DMS53 treated with DMSO at 0.1 percent for 48 hours (cell line): ENCODE results near the gene TMEM53.

Experiments used
- DNase-seq: peaks from one replicate; lab custom pipeline; 2025; ENCODE audit not compliant: unreplicated experiment; lab: John Stamatoyannopoulos, UW

The TMEM53 gene

DNA sequence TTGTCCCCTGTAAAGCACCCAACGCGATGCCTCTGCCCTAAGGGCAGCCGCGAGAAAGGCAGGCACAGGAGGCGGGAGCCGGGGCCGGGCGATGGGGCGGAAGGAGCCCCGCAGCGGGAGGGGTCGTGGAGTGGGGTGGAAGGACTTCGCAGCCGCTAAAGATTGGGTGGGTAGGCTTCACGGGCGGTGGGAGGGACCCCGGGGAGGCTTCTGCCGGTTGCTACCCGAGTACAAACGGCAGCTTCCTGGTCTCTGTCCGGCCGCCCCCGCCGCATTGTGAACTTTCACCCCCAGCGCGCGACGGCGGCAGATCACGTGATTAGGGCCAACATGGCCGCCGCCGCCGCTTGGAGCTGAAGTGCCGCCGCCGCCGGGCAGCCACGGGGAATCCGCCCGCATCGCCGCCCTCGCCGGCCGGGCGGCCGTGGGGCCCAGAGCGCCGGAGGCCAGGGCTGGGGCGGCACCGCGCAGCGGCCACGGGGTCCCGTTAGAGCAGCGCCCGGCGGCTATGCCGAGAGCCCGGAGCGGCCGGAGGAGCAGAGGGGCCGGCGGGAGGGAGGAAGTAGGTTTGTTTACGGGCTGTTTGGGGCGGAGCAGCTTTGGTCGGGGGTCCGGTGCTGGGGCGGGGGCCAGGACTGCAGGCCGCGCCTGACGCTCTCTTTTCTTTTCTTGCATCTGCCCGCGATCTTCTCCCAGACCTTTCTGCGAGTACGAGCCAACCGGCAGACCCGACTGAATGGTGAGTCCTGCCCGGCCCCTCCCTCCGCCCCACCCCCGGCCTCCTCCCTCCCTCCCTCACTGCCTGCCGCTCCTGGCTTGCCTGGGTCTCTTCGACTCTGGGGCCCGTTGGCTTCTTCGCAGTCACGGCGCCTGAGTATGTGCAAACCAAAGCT, 42.4 kb downstream of the TMEM53 start:
- DNase-seq: peak; percentile 63

DNA sequence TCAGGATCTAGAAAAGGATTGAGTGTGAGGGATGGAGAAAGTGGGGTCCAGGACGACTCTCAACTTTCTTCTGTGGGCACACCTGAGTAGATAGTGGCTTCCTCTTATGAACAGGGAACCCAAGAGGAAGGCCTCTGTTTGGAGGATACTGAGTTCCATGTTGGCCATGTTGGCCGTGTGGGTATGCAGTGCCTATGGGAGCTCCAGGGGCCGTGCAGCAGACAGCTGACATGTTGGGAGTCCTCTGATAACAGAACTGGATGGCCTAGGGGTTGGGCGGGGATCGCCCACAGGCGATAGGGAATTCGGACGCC, 43.0 kb downstream of the TMEM53 start:
- no peak for DNase-seq

DNA sequence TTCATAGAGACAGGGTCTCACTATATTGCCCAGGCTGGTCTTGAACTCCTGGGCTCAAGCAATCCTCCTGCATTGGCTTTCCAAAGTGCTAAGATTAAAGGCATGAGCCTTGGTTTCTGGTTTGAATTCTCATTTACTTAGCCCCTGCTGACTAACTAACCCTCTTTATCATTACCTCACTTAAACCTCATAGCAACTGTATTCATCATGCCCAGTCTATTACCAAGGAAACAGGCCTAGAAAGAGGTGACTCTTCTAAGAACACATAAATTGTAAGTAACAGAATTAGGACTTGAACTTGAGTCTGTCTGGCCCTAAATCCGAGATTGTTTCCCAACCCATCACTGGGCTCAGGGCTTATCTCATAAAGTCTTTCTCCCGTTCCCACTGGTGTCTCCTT, 44.2 kb downstream of the TMEM53 start:
- no peak for DNase-seq

DNA sequence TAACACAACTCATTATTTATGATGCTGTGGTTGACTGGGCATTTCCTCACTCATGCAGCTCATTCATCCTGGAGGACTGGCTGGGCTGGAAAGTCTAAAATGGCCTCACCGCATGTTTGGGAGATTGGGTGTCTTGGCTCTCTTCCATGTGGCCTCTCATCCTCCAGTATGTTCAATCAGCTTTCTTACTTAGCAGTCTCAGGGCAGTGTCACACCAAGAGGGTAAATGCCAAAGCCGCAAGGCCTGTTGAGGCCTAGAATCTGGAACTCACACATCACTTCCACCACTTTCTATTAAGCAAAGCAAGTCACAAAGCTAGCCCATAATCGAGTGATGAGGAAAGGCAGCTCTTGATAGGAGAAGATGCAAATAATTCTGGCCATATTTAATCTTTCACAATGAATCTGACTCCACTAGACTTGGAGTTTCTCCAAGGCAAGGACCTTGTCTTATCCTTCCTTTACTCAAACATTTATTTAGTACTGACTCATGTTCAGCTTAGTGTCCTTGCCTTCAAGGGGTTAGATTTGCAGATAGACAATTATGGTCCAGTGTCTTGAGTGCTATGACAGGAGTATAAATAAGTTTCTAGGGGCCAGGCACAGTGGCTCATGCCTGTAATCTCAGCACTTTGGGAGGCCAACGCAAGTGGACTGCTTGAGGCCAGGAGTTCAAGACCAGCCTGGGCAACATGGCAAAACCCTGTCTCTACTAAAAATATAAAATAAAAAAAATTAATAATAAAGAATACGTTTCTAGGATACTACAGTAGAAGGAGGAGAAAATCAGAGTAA, 45.1 kb downstream of the TMEM53 start:
- no peak for DNase-seq

DNA sequence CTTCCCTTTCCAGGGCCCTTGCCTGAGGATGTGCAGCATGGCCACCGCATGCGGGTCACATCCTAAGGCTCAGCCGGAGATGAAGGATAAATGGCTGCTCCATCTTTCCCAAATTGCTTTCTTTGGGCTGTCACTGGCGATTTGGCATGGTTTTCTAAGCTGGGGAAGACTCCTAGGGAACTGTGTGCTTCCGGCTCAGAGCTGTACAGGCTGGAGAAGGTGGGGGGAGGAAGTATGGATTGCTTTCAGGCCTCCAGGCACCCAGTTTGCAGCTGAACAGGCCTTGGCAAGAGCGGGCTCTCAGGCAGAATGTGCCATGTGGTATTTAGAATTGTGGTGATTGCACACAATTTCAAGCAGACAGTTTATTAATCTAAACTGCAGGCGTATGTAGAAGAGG, 48.9 kb downstream of the TMEM53 start:
- no peak for DNase-seq

DNA sequence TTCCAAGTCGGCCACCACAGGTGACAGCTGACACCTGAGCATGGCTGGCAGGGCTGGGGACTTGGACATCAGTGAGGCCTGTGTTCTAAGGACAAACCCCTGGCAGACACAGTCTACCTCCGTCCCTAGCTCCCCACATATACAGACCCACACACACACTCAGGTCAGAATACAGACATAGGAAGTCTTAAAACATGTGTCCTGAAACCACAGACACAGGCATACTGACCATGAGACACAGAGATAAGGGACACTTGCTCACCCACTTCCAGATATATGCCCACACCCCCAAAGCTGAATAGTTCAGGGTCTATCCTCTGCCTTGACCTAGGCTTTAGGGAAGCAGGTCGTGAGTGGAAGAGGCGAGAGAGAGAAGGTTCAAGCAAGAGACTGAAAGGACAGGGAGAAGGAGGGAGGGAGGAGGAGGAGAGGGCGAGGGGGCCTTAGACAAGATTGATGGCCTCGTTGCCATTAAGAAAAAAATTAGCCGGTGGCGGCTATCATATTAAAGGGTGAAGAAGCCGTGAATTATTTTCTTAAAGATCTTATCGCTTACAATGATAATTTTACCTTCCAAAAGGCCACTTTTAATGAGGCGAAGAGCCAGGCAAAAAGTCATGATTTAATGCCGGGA, 49.9 kb downstream of the TMEM53 start:
- DNase-seq: no peak

DNA sequence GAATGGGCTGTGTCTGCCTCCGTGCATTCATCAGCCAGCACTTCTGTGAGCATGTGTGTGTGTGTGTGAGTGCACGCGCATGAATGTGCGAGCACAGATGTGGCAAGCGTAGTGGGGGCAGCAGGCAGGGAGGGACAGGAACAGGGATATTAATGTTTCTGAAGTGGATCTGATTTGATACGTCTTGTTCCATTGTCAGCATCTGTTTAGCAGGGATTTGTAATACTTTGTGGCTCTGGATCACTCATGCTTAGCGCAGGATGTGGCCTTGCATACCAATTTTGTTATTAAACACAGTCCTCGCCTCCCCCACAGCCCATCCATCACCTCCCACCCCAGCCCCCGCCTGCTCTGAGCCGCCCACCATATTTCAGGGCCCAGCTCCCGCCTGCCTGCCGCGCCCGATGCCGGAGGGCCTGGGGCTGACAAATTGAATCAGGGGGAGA, 52.4 kb downstream of the TMEM53 start:
- no peak for DNase-seq

DNA sequence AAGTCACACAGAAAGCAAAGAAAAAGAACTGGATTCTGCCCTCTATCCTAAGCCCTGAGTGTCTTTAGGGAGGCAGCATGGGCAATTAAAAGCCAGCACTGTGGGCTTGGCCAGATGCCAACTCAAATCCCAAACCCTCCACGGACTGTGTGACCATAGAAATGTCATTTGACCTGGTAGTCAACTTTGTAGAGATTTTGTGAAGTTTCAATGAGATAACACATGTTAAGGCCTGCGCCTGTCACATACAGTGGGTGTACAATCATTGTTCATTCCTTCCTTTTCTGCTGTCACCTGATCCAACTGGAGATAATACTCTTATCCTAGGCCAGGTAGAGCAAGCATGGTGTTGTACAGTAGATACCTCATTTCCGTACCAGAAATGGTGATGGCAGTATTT, 54.2 kb downstream of the TMEM53 start:
- no peak for DNase-seq

DNA sequence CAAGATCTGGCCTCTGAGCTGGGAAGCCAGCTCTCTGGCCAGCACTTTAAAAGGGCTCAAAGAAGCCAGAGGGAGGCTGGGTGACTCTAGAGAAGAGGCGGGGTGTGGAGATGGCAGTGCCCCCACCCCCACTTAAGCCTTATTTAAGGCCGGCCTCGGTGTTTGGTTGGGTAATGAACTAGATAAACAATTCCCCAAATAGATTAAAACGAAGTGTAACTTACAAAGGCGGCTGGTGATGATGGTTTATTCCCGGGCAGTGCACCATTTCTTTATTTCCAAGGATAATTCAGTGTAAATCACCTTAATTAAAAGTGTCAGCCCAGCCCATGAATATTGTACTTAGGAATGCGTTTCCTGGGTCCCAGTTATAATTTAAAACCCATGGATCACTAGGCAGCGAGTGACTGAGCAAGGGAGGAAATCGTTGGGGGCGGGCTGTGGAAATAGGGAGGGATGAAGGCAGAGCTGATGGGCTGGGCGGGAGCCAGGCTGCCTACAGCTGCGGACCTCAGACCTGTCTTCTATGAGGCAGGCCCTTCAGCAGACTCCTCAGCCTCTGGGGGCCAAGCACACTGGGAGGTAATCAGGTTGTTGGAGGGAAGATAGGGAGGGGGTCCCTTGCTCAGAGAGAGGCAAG, 54.9 kb downstream of the TMEM53 start:
- no peak for DNase-seq

DNA sequence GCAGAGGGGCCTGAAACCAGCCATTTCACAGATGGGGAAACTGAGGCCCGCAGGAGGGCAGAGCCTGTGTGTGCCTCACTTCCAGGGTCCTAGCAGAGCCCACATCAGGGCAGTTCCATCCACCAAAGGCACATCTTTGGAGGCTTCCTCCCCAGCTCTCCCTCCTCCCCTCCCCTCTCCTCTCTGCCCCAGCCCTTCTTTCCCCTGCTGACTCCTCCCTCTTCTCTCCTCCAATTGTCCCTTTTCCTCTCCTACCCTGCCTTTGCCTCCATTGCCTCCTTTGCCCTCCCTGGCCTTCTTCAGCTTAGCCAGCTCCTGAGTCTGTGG, 56.6 kb downstream of the TMEM53 start:
- DNase-seq: no peak

DNA sequence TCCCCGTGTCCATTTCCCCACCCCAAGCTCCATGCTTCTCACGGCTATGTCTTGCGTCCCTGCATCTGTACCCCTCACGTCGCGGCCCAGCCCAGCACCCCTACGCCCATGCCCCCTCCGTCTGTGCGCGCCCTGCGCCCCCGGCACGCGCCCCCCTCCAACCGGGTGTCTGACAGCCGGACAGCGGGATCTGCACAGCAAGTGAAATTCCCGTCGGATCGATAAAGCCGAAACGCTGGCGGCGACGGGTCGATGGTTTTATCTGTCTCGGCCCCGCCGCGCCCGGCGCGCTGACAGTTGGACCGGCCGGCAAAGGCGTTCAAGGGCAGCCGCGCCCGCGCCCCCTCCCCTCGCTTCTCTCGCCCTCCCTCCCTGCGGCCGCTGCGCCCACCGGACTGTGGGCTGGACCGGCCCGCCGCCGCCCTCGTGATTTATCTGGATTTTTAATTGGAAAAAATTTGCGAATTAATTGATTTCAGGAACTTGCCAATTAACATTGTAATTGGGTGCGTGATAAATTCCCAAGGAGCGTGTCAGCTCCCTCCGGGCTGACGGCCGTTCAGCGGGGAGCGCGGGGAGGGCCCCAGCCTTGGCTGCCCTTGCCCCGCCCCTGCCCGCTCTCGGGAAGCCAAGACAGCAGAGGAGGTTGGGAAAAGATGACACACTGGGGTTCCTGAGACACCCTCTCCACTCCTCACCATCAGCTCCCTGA, 57.1 kb downstream of the TMEM53 start:
- DNase-seq: no peak

DNA sequence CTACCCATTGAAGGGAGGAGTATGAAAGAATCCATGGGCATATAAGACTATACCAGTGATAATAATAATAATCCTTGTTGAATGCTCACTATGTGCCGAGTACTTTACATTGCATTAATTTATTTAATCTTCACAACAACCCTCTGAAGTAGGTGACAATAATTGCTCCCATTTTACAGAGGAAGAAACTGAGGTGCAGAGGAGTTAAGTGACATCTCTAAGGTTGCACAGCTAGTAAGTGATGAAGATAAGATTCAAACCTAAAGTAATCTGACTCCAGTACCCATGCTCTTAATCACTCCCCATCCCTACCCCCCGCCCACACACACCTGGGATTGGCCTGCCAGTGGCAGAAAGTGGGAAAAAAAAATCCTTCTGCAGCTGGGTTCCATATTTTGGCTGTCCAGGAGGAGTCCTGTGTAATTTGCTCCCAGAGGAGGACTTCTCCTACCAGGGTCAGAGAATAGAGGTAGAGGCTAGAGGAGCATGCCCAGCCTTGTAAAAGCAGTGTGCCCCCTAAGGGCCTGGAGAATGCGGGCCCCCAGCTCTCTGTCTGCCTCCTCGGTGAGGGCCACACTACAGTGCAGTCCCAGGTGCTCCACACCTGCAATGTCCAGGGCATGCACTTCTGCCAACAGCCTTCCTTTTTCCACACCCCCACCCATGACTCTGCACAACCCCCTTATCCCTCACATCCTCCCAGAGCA, 57.8 kb downstream of the TMEM53 start:
- DNase-seq: no peak

DNA sequence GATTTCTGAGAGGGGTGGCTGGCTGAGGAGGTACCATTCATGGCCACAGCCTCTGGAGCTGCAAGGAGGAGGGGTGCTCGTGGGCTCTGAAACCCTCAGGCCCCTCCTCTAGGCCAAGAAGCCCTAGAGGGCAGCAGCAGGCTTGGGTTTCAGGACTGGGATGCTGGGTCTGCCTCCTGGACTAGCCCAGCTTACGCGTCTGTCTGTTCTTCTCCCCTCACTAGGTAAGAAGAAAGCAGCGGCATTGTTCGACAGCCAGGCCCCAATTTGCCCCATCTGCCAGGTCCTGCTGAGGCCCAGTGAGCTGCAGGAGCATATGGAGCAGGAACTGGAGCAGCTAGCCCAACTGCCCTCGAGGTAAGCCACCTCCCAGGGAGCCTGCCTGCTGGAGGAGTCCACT, 60.3 kb downstream of the TMEM53 start:
- no peak for DNase-seq

DNA sequence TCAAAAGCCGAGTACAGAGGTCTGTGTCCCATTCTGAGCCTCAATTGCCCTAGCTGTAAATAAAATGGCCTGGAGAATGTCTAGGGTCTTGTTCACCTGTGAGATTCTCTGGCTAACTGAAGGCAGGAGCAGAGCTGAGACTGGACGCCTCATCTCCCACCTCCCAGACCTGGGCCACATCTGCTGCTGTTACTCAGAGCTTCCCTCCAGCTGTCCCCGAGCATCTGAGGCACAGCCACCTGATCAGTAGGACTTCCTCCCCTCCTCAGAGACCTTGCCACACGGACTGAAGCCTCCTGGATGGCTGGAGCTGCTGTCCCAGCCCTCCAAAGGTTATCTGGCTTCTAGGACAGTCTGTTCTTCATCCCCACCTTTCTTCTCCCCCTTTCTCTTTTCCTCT, 62.4 kb downstream of the TMEM53 start:
- no peak for DNase-seq

DNA sequence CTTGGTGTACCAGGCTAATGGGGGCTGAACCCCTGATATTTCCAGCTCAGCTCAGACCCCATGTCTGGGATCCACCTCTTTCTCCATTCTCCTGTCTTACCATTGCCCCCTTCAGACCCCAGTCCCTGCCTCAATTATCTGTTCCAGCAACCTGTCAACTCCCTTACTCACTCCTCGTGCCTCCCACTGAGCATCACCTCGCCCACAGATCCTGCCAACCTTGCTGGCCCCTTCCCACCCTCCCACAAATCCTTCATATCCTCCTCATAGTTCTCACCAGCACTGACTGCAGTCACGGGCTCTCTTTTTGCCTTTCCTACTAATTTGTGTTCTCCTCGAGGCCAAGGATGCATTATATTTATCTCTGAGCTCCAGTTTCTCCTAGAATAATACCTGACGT, 62.9 kb downstream of the TMEM53 start:
- DNase-seq: no peak

DNA sequence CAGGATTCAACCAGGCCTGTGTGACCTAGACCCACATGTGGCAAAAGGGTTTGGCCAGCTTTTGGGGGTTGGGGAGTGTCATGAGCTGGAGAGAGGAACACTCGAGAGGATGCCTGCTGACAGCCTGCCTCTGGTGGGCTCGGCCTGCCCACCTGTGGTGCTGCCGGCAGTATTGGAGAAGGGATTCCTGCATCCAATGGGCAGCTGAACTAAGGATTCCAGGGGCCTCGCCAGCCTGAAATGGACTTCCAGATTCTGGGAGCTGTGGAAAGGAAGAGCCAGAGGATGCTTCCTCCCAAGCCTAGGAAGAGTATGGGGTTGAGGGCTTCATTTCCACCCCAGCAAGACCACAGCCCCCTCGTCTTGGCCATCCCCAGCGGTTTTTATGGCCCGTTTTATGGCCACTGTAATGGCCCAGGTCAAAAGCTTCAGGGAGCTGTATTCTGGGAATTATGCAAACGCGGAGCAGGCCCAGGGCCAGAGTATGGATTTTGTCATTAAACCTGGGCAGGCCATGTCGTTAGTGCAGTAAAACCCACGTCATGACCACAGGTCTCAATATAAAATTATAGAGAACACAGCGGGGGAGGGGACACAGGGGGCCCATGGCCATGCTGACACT, 63.6 kb downstream of the TMEM53 start:
- DNase-seq: no peak

DNA sequence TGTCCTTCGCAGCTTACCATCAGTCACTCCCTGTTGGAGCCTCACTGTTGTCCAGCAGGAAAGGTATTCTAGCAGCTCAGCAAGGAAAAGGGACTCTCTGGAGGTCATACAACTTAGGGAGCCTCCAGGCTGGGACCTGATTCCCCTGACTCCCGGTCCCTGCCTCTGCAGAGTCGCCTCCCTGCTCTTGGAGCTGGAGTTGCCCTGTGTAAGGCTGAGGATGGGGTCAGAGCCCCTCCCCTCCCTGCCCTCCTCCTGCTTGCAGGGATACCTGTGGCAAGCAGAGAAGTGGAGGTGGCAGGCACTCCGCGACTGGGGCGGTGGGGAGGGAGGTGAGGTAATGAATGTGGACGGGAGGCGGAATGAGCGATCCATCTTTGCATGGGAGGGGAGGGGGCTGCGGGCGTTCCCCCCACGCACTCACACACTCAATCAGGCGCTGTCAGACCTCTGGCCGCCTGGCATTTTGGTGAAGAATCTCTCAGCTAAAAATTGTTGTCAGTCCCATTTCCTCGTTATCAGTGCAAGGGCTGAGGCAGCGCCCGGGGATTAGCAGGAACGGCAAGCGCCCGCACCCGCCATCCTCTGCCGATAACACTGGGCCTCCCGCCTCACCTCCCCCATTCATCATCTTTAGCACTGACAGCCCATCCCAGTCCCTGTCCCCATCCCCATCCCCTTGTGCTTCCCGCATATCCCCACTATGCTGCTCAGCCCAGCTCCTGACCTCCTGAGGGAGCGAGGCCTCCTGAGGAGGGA, 64.3 kb downstream of the TMEM53 start:
- no peak for DNase-seq

DNA sequence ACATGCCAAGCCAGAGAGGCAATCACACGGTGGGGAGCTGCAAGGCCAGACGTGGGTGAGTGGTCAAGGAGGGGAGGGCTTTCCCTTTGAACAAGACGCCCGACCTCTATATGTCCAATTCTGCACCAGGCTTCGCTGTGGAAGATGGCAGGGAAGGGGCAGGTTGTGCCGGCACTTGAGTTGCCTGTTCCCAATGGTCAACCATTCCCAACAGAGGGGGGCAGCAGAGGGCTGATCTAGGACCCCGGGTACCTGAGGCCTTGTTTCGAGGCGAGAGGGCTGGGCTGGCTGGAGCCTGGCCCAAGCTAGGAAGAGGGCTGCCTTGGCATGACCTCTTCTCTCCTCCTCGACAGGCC, 64.9 kb downstream of the TMEM53 start:
- no peak for DNase-seq

DNA sequence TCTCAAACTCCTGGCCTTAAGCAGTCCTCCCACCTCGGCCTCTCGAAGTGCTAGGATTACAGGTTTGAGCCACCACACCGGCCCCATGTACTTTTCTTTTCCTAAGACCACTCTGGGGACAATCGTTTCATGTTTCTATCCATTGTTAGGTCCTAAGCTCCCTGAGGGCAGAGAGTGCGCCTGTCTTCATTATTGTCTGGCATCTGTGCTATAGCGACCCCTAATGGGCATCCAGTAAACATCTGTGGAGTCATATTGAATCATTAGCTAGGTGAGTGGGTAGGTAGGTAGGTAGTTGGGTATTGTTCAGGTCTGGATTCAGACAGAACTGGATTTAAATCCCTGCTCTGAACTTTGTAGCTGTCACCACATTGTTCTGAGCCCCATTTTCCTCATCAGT, 66.1 kb downstream of the TMEM53 start:
- DNase-seq: no peak
